A549 (cell line): ENCODE measurements around the gene SLCO2A1. TPM values are rescaled to one million over a fixed set of nuclear protein-coding genes. Genes with fewer than 3 reads are reported as not detected.

Experiments
- ATAC-seq, 2 experiments: fragments of 200-7000 bp in 1 of 2; fragments of >200 bp in 1 of 2; cut with Nextera tagmentation in 1 of 2; cut with Tn5 transposase in 1 of 2; 3 replicates each; pipeline versions ENCODE4 v1.8.0 to v1.9.1; 2018 to 2020; ENCODE audit warnings: mild to moderate bottlenecking in 1 of 2, moderate library complexity in 1 of 2
- CTCF ChIA-PET: fragments of 300-600 bp; sonication (Branson Sonifier 250); formaldehyde crosslinking; extraction: SDS; loops from one replicate; lab custom pipeline; 2021; ENCODE audit warnings: antibody characterized with exemption, inconsistent platforms; lab: Yijun Ruan, JAX
- POLR2A ChIA-PET: fragments of 350-600 bp; formaldehyde crosslinking; extraction: SDS; loops from one replicate; lab custom pipeline; 2021; ENCODE audit warnings: antibody characterized with exemption, inconsistent platforms; lab: Yijun Ruan, JAX
- DNase-seq, 2 experiments: peaks; one replicate each; pipeline versions ENCODE4 v3.0.0 to v3.0.0-alpha.2; 2011 to 2016; ENCODE audit warnings: low read depth in 1 of 2, low spot score in 1 of 2
- FAIRE-seq: peaks from 2 replicates; lab custom pipeline; 2011; peaks lifted over from hg19 to GRCh38; lab: Jason Lieb, UNC
- H3K27ac ChIP-seq, 2 experiments: fragments of >200 bp; sonication (Bioruptor Twin); formaldehyde crosslinking; 3 replicates each; pipeline ENCODE4 v1.5.1; 2016 to 2017
- H3K4me1 ChIP-seq: fragments of >200 bp; sonication (Bioruptor Twin); formaldehyde crosslinking; 3 replicates; pipeline ENCODE4 v1.6.1; 2016
- H3K4me2 ChIP-seq: fragments of >200 bp; sonication (Bioruptor Twin); formaldehyde crosslinking; 3 replicates; pipeline ENCODE4 v1.6.1; 2016
- H3K4me3 ChIP-seq: fragments of >200 bp; sonication (Bioruptor Twin); formaldehyde crosslinking; 3 replicates; pipeline ENCODE4 v1.5.1; 2016
- H3K9me3 ChIP-seq: fragments of >200 bp; sonication (Bioruptor Twin); formaldehyde crosslinking; 3 replicates; pipeline ENCODE4 v1.6.1; 2016
- BHLHE40 ChIP-seq: IDR thresholded peaks from 2 replicates; pipeline ENCODE4 v1.6.1; 2012; ENCODE audit warnings: low read depth, low read length, inconsistent platforms
- CBX2 ChIP-seq: fragments of 200-600 bp; sonication (generic); IDR thresholded peaks from 2 replicates; pipeline ENCODE4 v1.6.1; 2016; ENCODE audit warnings: low read depth, mild to moderate bottlenecking, borderline replicate concordance
- CBX8 ChIP-seq: fragments of 200-600 bp; sonication (generic); IDR thresholded peaks from 2 replicates; pipeline ENCODE4 v1.6.1; 2016
- CHD4 ChIP-seq: fragments of 200-600 bp; sonication (generic); IDR thresholded peaks from 2 replicates; pipeline ENCODE4 v1.6.1; 2016; ENCODE audit warnings: antibody characterized with exemption, mild to moderate bottlenecking, borderline replicate concordance
- CTCF ChIP-seq: fragments of >200 bp; sonication (Bioruptor Twin); formaldehyde crosslinking; IDR thresholded peaks from 3 replicates; pipeline ENCODE4 v1.5.1; 2016
- E2F6 ChIP-seq: IDR thresholded peaks from 2 replicates; pipeline ENCODE4 v1.6.1; 2012; ENCODE audit warnings: low read depth, borderline replicate concordance
- EHMT2 ChIP-seq: fragments of 200-600 bp; sonication (generic); IDR thresholded peaks from 2 replicates; pipeline ENCODE4 v1.6.1; 2016; ENCODE audit warnings: antibody characterized with exemption, low read depth, mild to moderate bottlenecking, moderate library complexity
- ESRRA ChIP-seq: fragments of 150-350 bp; IDR thresholded peaks from 2 replicates; pipeline ENCODE4 v1.6.1; 2014; ENCODE audit warnings: mild to moderate bottlenecking, low read length, borderline replicate concordance
- HEYL ChIP-seq: fragments of 250-450 bp; sonication (Bioruptor Pico); IDR thresholded peaks from 2 replicates; pipeline ENCODE4 v1.8.0; 2021; ENCODE audit warnings: mild to moderate bottlenecking, moderate library complexity
- HMGXB4 ChIP-seq: fragments of 250-450 bp; sonication (Bioruptor Pico); IDR thresholded peaks from 2 replicates; pipeline ENCODE4 v1.5.0; 2021; ENCODE audit warnings: mild to moderate bottlenecking, moderate library complexity, borderline replicate concordance
- HOXB5 ChIP-seq: fragments of 250-450 bp; sonication (Bioruptor Pico); IDR thresholded peaks from 2 replicates; pipeline ENCODE4 v1.5.0; 2020; ENCODE audit warnings: mild to moderate bottlenecking, moderate library complexity
- KDM1A ChIP-seq: fragments of 200-600 bp; sonication (generic); IDR thresholded peaks from 2 replicates; pipeline ENCODE4 v1.6.1; 2016; ENCODE audit warnings: low read depth, mild to moderate bottlenecking
- MAZ ChIP-seq: fragments of 150-350 bp; IDR thresholded peaks from 2 replicates; pipeline ENCODE4 v1.6.1; 2014; ENCODE audit warnings: antibody characterized with exemption, low read depth, low read length, borderline replicate concordance
- MYC ChIP-seq: IDR thresholded peaks from 2 replicates; pipeline ENCODE4 v1.6.1; 2012; ENCODE audit warnings: mild to moderate bottlenecking, inconsistent platforms, low read length, improper control_type of control experiment, borderline replicate concordance
- NPAS2 ChIP-seq: fragments of 250-450 bp; sonication (Bioruptor Pico); IDR thresholded peaks from 2 replicates; pipeline ENCODE4 v1.8.0; 2022; ENCODE audit warnings: mild to moderate bottlenecking, moderate library complexity, borderline replicate concordance
- NR3C1 ChIP-seq: fragments of >200 bp; sonication (Bioruptor Twin); formaldehyde crosslinking; IDR thresholded peaks from 3 replicates; pipeline ENCODE4 v1.6.1; 2017
- PHF8 ChIP-seq: fragments of 200-600 bp; sonication (generic); IDR thresholded peaks from 2 replicates; pipeline ENCODE4 v1.6.1; 2016; ENCODE audit warnings: low read depth, mild to moderate bottlenecking, antibody characterized with exemption, moderate library complexity, borderline replicate concordance
- USF2 ChIP-seq: fragments of 450-650 bp; IDR thresholded peaks from 2 replicates; pipeline ENCODE4 v1.6.1; 2014; ENCODE audit warnings: antibody characterized with exemption
- ZNF302 ChIP-seq: fragments of 250-450 bp; sonication (Bioruptor Pico); IDR thresholded peaks from 2 replicates; pipeline ENCODE4 v1.9.0; 2021; ENCODE audit warnings: inconsistent platforms, mild to moderate bottlenecking, moderate library complexity
- WGBS: methylation state at CpG from one replicate; pipeline ENCODE4 v1.1.6; 2017; ENCODE audit errors: missing lambda C conversion rate; 5-methylcytosine and 5-hydroxymethylcytosine counted together
- polyA plus RNA-seq, 4 experiments: library from polyadenylated mRNA; depleted of rRNA in 3 of 4; stranded (reverse); fragments of >200 nt; fragmentation: RNase III in 1 of 4; extraction: RNeasy Plus Mini Kit Qiagen cat#74134 plus additional on column Dnase treatment in 1 of 4; gene quantifications; 2 replicates in 3 of 4; 3 replicates in 1 of 4; pipeline ENCODE4 v1.2.3, GENCODE V29; 2011 to 2017

SLCO2A1 gene
- polyA plus RNA-seq, 2 of the 4 experiments (the other 2 are of a cell fraction) = 0.12 TPM; not detected in 1

GRCh38 chr3:133964547-133964946, 65.2 kb downstream of the SLCO2A1 start:
- ATAC-seq = peak; percentile 59 to 81; a peak in 3 of 6 replicates
- no peaks in the 10 kb centered on the region for H3K4me1 ChIP-seq
- ChIA-PET POLR2A (no interaction called here), CTCF (interaction anchor here (0.9 to 1.1 kb wide), 4 partner anchors 9 to 38 kb away, joined by 3 to 4 read pairs (median 3); no protein-coding TSS in a partner anchor)
- 25% methylated on average over 3 of the region's 3 CpGs for WGBS
- no peak overlapping the region for H3K27ac ChIP-seq
- H3K4me3 ChIP-seq = no peak overlapping the region
- peak; percentile 5 to 28 for DNase-seq
- TF ChIP-seq CHD4 (no peak), CTCF (no peak), ZNF302 (CRISPR knock-in tag) (no peak), CBX8 (no peak), KDM1A (no peak), CBX2 (no peak), HEYL (CRISPR knock-in tag) (no peak), MYC (no peak), MAZ (no peak), USF2 (no peak), PHF8 (no peak), HOXB5 (CRISPR knock-in tag) (no peak), ESRRA (no peak), EHMT2 (no peak), NPAS2 (no peak), E2F6 (no peak), NR3C1 (no peak), BHLHE40 (no peak)
- H3K9me3 ChIP-seq = no peaks in the 10 kb centered on the region
- no peak overlapping the region for H3K4me2 ChIP-seq
- FAIRE-seq = no peak

GRCh38 chr3:133963657-133964396, 65.9 kb downstream of the SLCO2A1 start:
- 44% methylated on average over 7 of the region's 7 CpGs for WGBS
- no peak overlapping the region for H3K4me2 ChIP-seq
- TF ChIP-seq NPAS2 (no peak), HMGXB4 (CRISPR knock-in tag) (no peak)
- TF ChIP-seq, all 56 proteins: peak for 0
- ChIA-PET POLR2A (no interaction called here), CTCF (interaction anchor here (1.1 kb wide), 1 partner anchor 8 kb away, joined by 3 read pairs; no protein-coding TSS in a partner anchor)
- DNase-seq = no peak
- no peak for FAIRE-seq
- no peak overlapping the region for H3K4me3 ChIP-seq
- H3K4me1 ChIP-seq = no peaks in the 10 kb centered on the region
- no peak overlapping the region for H3K27ac ChIP-seq
- ATAC-seq = no peak
- H3K9me3 ChIP-seq = no peaks in the 10 kb centered on the region
